AG09309 (cell line): ENCODE results near the gene NKAIN4.

Source experiments
- DNase-seq: peaks from one replicate; pipeline ENCODE4 v3.0.0-alpha.2; 2010; ENCODE audit warnings: low read depth
- H3K4me3 ChIP-seq: 2 replicates; pipeline ENCODE4 v1.5.1; 2011; ENCODE audit warnings: mild to moderate bottlenecking, low read depth, low read length, moderate library complexity; ENCODE audit not compliant: control insufficient read depth
- CTCF ChIP-seq: IDR thresholded peaks from 2 replicates; pipeline ENCODE4 v1.5.1; 2011; ENCODE audit warnings: mild to moderate bottlenecking, low read depth, low read length, inconsistent platforms; ENCODE audit not compliant: insufficient read depth, control insufficient read depth; ENCODE audit errors: missing control alignments

The NKAIN4 gene

GRCh38 chr20:63234693-63235398, 19.4 kb downstream of the NKAIN4 start:
- DNase-seq, result no peak
- TF ChIP-seq CTCF, result peak; percentile 41
- no peak overlapping the region for H3K4me3 ChIP-seq

- H3K4me3 ChIP-seq, result no peak overlapping the region
- DNase-seq, result no peak
- TF ChIP-seq CTCF, result no peak
These were observed 20.3 kb downstream of the NKAIN4 start for GRCh38 chr20:63233924-63234323.

- H3K4me3 ChIP-seq, result no peak overlapping the region
- TF ChIP-seq CTCF, result no peak
- DNase-seq, result no peak
These were observed 21.3 kb downstream of the NKAIN4 start for GRCh38 chr20:63233061-63233344.

- peak; percentile 65 for DNase-seq
- H3K4me3 ChIP-seq, result peak overlapping the region; percentile 6
- TF ChIP-seq CTCF, result no peak
These were observed 21.8 kb downstream of the NKAIN4 start for GRCh38 chr20:63232235-63233060.

- TF ChIP-seq CTCF, result peak; percentile 57
- no peak for DNase-seq
- H3K4me3 ChIP-seq, result no peak overlapping the region
These were observed 23.4 kb downstream of the NKAIN4 start for GRCh38 chr20:63230800-63231268.

GRCh38 chr20:63228806-63229205, 25.5 kb downstream of the NKAIN4 start:
- H3K4me3 ChIP-seq, result no peak overlapping the region
- TF ChIP-seq CTCF, result no peak
- DNase-seq, result no peak
